ENCODE measurements around the gene PCP4.

Gene PCP4

GRCh38 chr21:39913706-39914305 lies 46.6 kb downstream of the PCP4 start:
- H3K4me3 ChIP-seq (ENCODE audit: low read length) = no peak overlapping the region
- H3K4me1 ChIP-seq (ENCODE audit: insufficient read depth, low read length) = no peaks in the 10 kb centered on the region
- H3K27me3 ChIP-seq (ENCODE audit: insufficient read depth, low read length) = no peaks in the 10 kb centered on the region
- H3K9me3 ChIP-seq (ENCODE audit: low read length) = no peaks in the 10 kb centered on the region
- no peaks in the 10 kb centered on the region for H3K36me3 ChIP-seq (ENCODE audit: insufficient read depth, low read length)
- H2AFZ ChIP-seq (ENCODE audit: low read depth, low read length) = no peak overlapping the region

DNA sequence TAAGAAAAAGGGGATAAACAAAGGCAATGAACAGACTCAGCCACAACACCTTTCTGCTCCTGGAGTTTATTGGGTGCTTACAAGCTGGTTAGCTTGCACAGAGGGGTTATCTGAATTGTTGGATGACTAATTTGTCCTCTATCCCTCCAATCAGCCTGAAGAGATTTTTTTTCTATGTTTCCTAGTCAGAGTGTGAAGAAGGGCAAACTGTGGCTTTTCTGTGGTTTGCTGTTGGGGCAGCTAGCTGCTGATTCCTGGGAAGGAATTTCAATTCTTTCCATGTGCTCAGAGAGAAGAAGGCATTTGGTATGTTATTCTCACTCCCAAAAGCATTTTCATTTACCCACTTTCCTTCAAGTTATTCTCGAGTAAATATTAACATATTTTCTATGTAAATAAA lies 48.6 kb downstream of the PCP4 start:
- Histone ChIP-seq H3K27me3 (ENCODE audit: insufficient read depth, low read length) (no peaks in the 10 kb centered on the region), H3K4me3 (ENCODE audit: low read length) (no peak overlapping the region), H3K9me3 (ENCODE audit: low read length) (no peaks in the 10 kb centered on the region), H3K36me3 (ENCODE audit: insufficient read depth, low read length) (no peaks in the 10 kb centered on the region), H3K4me1 (ENCODE audit: insufficient read depth, low read length) (no peaks in the 10 kb centered on the region), H2AFZ (ENCODE audit: low read depth, low read length) (no peak overlapping the region)

GRCh38 chr21:39918558-39918957 lies 51.3 kb downstream of the PCP4 start:
- no peaks in the 10 kb centered on the region for H3K27me3 ChIP-seq (ENCODE audit: insufficient read depth, low read length)
- no peaks in the 10 kb centered on the region for H3K9me3 ChIP-seq (ENCODE audit: low read length)
- H3K4me1 ChIP-seq (ENCODE audit: insufficient read depth, low read length) = no peaks in the 10 kb centered on the region
- H2AFZ ChIP-seq (ENCODE audit: low read depth, low read length) = no peak overlapping the region
- H3K4me3 ChIP-seq (ENCODE audit: low read length) = no peak overlapping the region
- H3K36me3 ChIP-seq (ENCODE audit: insufficient read depth, low read length) = no peaks in the 10 kb centered on the region

- Histone ChIP-seq H3K4me1 (ENCODE audit: insufficient read depth, low read length) (no peaks in the 10 kb centered on the region), H3K4me3 (ENCODE audit: low read length) (no peak overlapping the region), H3K9me3 (ENCODE audit: low read length) (no peaks in the 10 kb centered on the region), H3K27me3 (ENCODE audit: insufficient read depth, low read length) (no peaks in the 10 kb centered on the region), H2AFZ (ENCODE audit: low read depth, low read length) (no peak overlapping the region), H3K36me3 (ENCODE audit: insufficient read depth, low read length) (no peaks in the 10 kb centered on the region)
These were observed 56.2 kb downstream of the PCP4 start for GRCh38 chr21:39923476-39923875.

DNA sequence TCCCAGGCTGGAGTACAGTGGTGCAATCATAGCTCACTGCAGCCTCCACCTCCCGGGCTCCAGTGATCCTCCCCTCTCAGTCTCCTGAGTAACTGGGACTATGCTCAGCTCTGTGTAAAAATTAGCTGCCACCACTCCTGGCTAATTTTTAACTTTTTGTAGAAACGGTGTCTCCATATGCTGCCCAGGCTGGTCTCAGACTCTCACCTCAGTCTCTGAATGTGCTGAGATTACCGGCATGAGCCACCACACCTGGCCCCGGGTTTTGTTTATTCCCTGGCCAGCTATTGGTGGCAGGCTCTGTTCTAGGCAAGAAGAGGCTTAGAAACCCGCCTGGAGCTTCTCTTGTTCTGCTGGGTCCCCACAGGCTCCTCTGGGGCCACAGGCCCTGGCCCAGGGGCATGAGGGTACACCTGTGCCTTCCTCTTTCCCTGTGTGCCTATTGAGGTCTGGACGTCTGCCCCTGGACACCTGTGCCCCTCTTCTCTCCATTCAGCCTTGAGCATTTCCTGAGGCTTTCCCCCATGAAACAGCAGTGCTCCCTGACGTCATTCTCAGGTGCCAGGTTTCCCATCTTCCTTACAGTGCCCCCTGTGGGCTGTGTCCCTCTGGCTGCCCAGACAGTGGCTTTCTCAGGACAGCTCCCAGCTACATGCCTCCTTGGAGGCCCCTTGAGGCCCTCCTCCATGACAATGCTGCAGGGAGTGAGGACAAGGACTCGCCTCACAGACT lies 57.5 kb downstream of the PCP4 start:
- H3K4me1 ChIP-seq (ENCODE audit: insufficient read depth, low read length) = no peaks in the 10 kb centered on the region
- H3K36me3 ChIP-seq (ENCODE audit: insufficient read depth, low read length) = no peaks in the 10 kb centered on the region
- no peak overlapping the region for H3K4me3 ChIP-seq (ENCODE audit: low read length)
- H3K27me3 ChIP-seq (ENCODE audit: insufficient read depth, low read length) = no peaks in the 10 kb centered on the region
- no peak overlapping the region for H2AFZ ChIP-seq (ENCODE audit: low read depth, low read length)
- H3K9me3 ChIP-seq (ENCODE audit: low read length) = no peaks in the 10 kb centered on the region

- Histone ChIP-seq H3K36me3 (ENCODE audit: insufficient read depth, low read length) (no peaks in the 10 kb centered on the region), H3K4me3 (ENCODE audit: low read length) (no peak overlapping the region), H3K9me3 (ENCODE audit: low read length) (no peaks in the 10 kb centered on the region), H3K27me3 (ENCODE audit: insufficient read depth, low read length) (no peaks in the 10 kb centered on the region), H2AFZ (ENCODE audit: low read depth, low read length) (no peak overlapping the region), H3K4me1 (ENCODE audit: insufficient read depth, low read length) (no peaks in the 10 kb centered on the region)
These were observed 60.2 kb downstream of the PCP4 start for GRCh38 chr21:39927304-39927886.

DNA sequence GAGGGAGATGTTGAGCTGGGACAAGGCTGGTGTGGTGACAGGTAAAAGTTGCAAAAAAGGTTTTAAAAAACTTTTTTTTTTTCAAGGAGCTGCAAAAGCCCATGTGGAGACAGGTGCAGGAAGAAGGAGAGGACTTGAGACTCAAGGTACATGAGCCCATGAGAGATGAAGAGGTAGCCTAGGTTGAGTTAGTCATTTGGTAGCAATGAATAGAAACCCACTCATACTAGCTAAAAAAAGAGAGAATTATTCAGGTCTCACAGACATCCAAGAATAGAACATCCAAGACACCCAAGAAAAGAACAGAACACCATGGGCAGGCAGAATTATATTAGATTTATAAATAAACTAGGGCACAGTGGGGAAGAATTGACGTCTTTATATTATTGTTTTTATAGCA lies 65.1 kb downstream of the PCP4 start:
- H3K27me3 ChIP-seq (ENCODE audit: insufficient read depth, low read length) = no peaks in the 10 kb centered on the region
- H2AFZ ChIP-seq (ENCODE audit: low read depth, low read length) = no peak overlapping the region
- no peaks in the 10 kb centered on the region for H3K4me1 ChIP-seq (ENCODE audit: insufficient read depth, low read length)
- no peak overlapping the region for H3K4me3 ChIP-seq (ENCODE audit: low read length)
- H3K36me3 ChIP-seq (ENCODE audit: insufficient read depth, low read length) = no peaks in the 10 kb centered on the region
- H3K9me3 ChIP-seq (ENCODE audit: low read length) = no peaks in the 10 kb centered on the region

DNA sequence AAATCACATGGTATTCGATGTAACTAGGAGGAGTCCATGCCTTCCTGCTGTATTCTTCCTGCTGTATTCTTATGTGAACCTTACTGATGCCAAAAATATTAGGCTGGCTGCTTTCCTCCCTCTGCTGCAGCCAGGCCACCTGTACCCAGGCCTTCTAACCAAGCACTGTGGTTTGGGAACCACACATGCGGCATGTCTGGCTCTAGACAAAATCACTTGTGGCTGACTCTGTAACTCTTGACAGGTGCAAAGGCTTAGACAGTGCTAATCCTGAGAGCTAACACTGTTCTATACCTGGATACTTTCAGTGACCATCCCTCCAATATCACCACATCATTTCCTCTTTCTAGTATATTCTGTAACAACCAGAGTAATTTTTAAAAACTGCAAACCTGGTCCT lies 67.7 kb downstream of the PCP4 start:
- no peak overlapping the region for H2AFZ ChIP-seq (ENCODE audit: low read depth, low read length)
- H3K4me1 ChIP-seq (ENCODE audit: insufficient read depth, low read length) = no peaks in the 10 kb centered on the region
- no peak overlapping the region for H3K4me3 ChIP-seq (ENCODE audit: low read length)
- H3K27me3 ChIP-seq (ENCODE audit: insufficient read depth, low read length) = no peaks in the 10 kb centered on the region
- H3K36me3 ChIP-seq (ENCODE audit: insufficient read depth, low read length) = no peaks in the 10 kb centered on the region
- no peaks in the 10 kb centered on the region for H3K9me3 ChIP-seq (ENCODE audit: low read length)

DNA sequence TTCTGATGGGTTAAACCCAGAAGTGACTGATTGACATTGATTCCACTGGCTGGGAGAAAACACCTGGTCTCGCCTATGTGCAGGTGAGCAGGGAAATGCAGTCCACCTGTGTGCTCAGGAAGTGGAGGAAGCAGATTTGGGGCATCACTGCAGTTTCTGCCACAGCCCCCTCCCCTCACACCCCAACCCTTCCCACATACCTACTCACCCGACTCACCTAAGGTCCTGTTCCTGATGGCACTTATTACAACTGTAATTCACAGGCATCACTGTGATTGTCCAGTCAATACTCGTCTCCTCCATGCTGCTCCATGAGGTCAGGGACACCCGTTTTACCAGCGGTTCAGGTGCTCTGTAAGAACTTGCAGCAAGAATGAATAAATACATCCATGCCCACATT lies 68.5 kb downstream of the PCP4 start:
- H3K9me3 ChIP-seq (ENCODE audit: low read length) = no peaks in the 10 kb centered on the region
- H3K36me3 ChIP-seq (ENCODE audit: insufficient read depth, low read length) = no peaks in the 10 kb centered on the region
- H3K27me3 ChIP-seq (ENCODE audit: insufficient read depth, low read length) = no peaks in the 10 kb centered on the region
- H3K4me3 ChIP-seq (ENCODE audit: low read length) = no peak overlapping the region
- no peak overlapping the region for H2AFZ ChIP-seq (ENCODE audit: low read depth, low read length)
- no peaks in the 10 kb centered on the region for H3K4me1 ChIP-seq (ENCODE audit: insufficient read depth, low read length)

GRCh38 chr21:39938086-39938625 lies 70.9 kb downstream of the PCP4 start:
- no peak overlapping the region for H3K4me3 ChIP-seq (ENCODE audit: low read length)
- H3K36me3 ChIP-seq (ENCODE audit: insufficient read depth, low read length) = no peaks in the 10 kb centered on the region
- H3K27me3 ChIP-seq (ENCODE audit: insufficient read depth, low read length) = no peaks in the 10 kb centered on the region
- no peak overlapping the region for H2AFZ ChIP-seq (ENCODE audit: low read depth, low read length)
- H3K4me1 ChIP-seq (ENCODE audit: insufficient read depth, low read length) = no peaks in the 10 kb centered on the region
- no peaks in the 10 kb centered on the region for H3K9me3 ChIP-seq (ENCODE audit: low read length)

- no peaks in the 10 kb centered on the region for H3K4me1 ChIP-seq (ENCODE audit: insufficient read depth, low read length)
- no peaks in the 10 kb centered on the region for H3K27me3 ChIP-seq (ENCODE audit: insufficient read depth, low read length)
- H3K36me3 ChIP-seq (ENCODE audit: insufficient read depth, low read length) = no peaks in the 10 kb centered on the region
- H3K4me3 ChIP-seq (ENCODE audit: low read length) = no peak overlapping the region
- H2AFZ ChIP-seq (ENCODE audit: low read depth, low read length) = no peak overlapping the region
- H3K9me3 ChIP-seq (ENCODE audit: low read length) = peaks cover 2% of the 10 kb centered on the region
These were observed 79.0 kb downstream of the PCP4 start for GRCh38 chr21:39946199-39946598.

DNA sequence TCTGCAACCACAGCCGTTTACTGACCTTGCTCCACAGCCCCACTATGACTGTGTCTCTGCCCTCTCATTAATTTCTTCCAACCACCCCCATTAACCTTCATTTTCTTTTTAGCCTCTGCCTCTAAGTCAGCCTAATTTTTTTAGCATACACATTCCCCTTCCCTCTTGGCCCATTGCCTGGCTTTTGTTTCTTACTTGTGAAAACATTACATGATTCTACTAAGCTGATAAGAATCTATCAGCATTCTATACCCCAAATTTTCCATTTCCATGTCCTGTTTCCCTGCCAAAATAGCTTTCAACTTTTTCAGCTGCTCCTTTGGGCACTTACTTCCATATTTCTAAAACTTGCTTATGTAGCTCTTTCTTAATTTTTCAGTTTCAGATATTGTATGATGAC lies 79.8 kb downstream of the PCP4 start:
- H3K36me3 ChIP-seq (ENCODE audit: insufficient read depth, low read length) = no peaks in the 10 kb centered on the region
- H3K9me3 ChIP-seq (ENCODE audit: low read length) = peaks cover 2% of the 10 kb centered on the region
- no peaks in the 10 kb centered on the region for H3K27me3 ChIP-seq (ENCODE audit: insufficient read depth, low read length)
- no peak overlapping the region for H3K4me3 ChIP-seq (ENCODE audit: low read length)
- no peak overlapping the region for H2AFZ ChIP-seq (ENCODE audit: low read depth, low read length)
- H3K4me1 ChIP-seq (ENCODE audit: insufficient read depth, low read length) = no peaks in the 10 kb centered on the region

DNA sequence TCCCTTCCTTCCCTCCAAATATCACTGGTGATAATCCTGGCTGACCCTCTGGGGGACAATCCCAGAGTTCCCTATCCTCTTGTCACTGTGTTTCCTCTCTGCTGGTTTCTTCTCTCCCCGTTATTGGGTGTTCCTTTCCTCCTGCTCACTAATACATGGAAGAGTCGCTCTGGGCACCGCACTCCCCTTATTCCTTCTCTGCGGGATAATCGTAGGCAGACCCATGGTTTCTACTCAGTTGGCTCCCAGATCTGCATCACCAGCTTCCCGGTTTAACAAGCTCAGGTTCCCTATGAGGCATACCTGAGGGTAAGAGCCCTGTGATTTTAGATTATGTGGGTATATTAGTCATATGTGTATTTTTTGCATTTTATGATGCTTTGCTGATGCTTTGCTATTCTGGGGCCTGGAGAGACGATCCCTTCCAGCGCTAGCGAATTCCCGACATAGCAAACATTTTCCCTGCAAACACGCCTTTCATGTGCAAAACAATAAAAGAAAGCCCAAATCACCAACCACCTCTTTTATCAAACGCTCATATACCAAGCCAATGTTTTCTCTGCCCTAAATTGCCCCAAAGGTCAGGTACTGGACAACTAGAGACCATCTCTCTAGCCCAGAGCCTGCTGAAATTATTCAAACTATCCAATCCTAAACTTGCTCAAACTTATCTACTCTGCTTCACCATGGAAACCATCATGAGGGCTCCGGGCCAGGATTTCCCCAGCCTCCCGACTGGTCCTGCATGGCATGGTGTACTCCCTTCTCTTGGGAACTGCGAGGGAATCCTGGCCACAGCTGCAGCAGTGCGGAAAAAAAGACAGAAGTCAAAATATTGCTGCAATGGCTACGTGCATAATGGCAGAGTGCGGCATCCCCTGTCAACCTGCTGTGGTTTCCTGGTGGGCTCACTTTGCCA lies 84.2 kb downstream of the PCP4 start:
- Histone ChIP-seq H3K36me3 (ENCODE audit: insufficient read depth, low read length) (no peaks in the 10 kb centered on the region), H3K9me3 (ENCODE audit: low read length) (no peaks in the 10 kb centered on the region), H3K4me1 (ENCODE audit: insufficient read depth, low read length) (no peaks in the 10 kb centered on the region), H3K4me3 (ENCODE audit: low read length) (no peak overlapping the region), H3K27me3 (ENCODE audit: insufficient read depth, low read length) (no peaks in the 10 kb centered on the region), H2AFZ (ENCODE audit: low read depth, low read length) (no peak overlapping the region)

All from neuron (in vitro differentiated cells).